Lung (tissue), 12 donors: ENCODE data around the gene RGS5. TPM values are rescaled to one million over a fixed set of nuclear protein-coding genes. Genes with fewer than 3 reads are reported as not detected.

Experiments used
- ATAC-seq: fragments of 200-7000 bp; cut with Tn5 transposase; one replicate; pipeline ENCODE4 v1.9.1; 2020; ENCODE audit warnings: moderate number of reproducible peaks; ENCODE audit not compliant: insufficient read depth, low FRiP score
- DNase-seq, 3 donors: peaks; one replicate each; pipeline ENCODE4 v3.0.0-alpha.2; 2013 to 2017
- H3K27ac ChIP-seq, 2 donors: one replicate each; pipeline ENCODE4 v1.5.1; 2013; ENCODE audit warnings: mild to moderate bottlenecking in 2 of 2, moderate library complexity in 2 of 2, control low read depth in 1 of 2, inconsistent platforms in 1 of 2, low read depth in 1 of 2, low read length in 1 of 2
- H3K27me3 ChIP-seq, 3 donors: one replicate each; pipeline ENCODE4 v1.5.1; 2013; ENCODE audit warnings: low read length in 2 of 3; ENCODE audit not compliant: control insufficient read depth in 3 of 3, insufficient read depth in 3 of 3
- H3K36me3 ChIP-seq, 4 donors: one replicate each; pipeline ENCODE4 v1.5.1; 2013; ENCODE audit warnings: low read length in 4 of 4, mild to moderate bottlenecking in 1 of 4, moderate library complexity in 1 of 4; ENCODE audit not compliant: control insufficient read depth in 4 of 4, insufficient read depth in 4 of 4
- H3K4me1 ChIP-seq, 5 donors: one replicate each; pipeline ENCODE4 v1.5.1; 2013; ENCODE audit warnings: low read length in 5 of 5, mild to moderate bottlenecking in 2 of 5, moderate library complexity in 1 of 5; ENCODE audit not compliant: control insufficient read depth in 5 of 5, insufficient read depth in 5 of 5
- H3K4me3 ChIP-seq: one replicate; pipeline ENCODE4 v1.5.1; 2013; ENCODE audit warnings: mild to moderate bottlenecking, control low read depth, moderate library complexity
- H3K9ac ChIP-seq, 2 donors: one replicate each; pipeline ENCODE4 v1.5.1; 2013; ENCODE audit warnings: low read length in 2 of 2, control low read depth in 1 of 2; ENCODE audit not compliant: insufficient read depth in 1 of 2
- H3K9me3 ChIP-seq, 4 donors: one replicate each; pipeline ENCODE4 v1.5.1; 2013; ENCODE audit warnings: low read length in 3 of 4, mild to moderate bottlenecking in 1 of 4, moderate library complexity in 1 of 4; ENCODE audit not compliant: control insufficient read depth in 4 of 4, insufficient read depth in 3 of 4
- CTCF ChIP-seq: IDR thresholded peaks from 2 replicates; pipeline ENCODE4 v1.5.1; 2012; ENCODE audit warnings: mild to moderate bottlenecking; ENCODE audit errors: control extremely low read depth, extremely low read depth
- WGBS, 2 donors: extraction: QIAGEN DNeasy Blood & Tissue Kit; methylation state at CpG; one replicate each; pipeline ENCODE4 v1.1.7; 2013; 5-methylcytosine and 5-hydroxymethylcytosine counted together
- polyA plus RNA-seq, 2 donors: library from polyadenylated mRNA; stranded (reverse); fragments of 200-250 nt; gene quantifications; one replicate each; pipeline ENCODE4 v1.2.1, GENCODE V29; 2013
- total RNA-seq, 2 donors: library from RNA; depleted of rRNA in 1 of 2; stranded (reverse); fragments of >200 nt in 1 of 2; gene quantifications; one replicate each; pipeline ENCODE4 v1.2.1, GENCODE V29; 2014 to 2021
- donor health status: control.
- donor health status: control.
- donor health status: Bipolar disorder and iron deficiency.
- donor health status: healthy.
- donor health status: DM: yes; HTN: yes; CAD: no.

RGS5 gene
- total and polyA plus RNA-seq, 4 donors = 10.3 to 77.2 (median 43.5) TPM

- no peak overlapping the region for H3K4me3 ChIP-seq
- no peaks in the 10 kb centered on the region for H3K36me3 ChIP-seq
- H3K27me3 ChIP-seq = no peaks in the 10 kb centered on the region
- no peak overlapping the region for H3K27ac ChIP-seq
- no peaks in the 10 kb centered on the region for H3K9me3 ChIP-seq
- ATAC-seq (no peak), DNase-seq (peak in 2 of 3 donors; percentile 9 to 25)
- no peaks in the 10 kb centered on the region for H3K4me1 ChIP-seq
- 74 to 81% methylated on average over 1 of the region's 1 CpG for WGBS, 2 donors
- H3K9ac ChIP-seq = no peak overlapping the region
- TF ChIP-seq CTCF = no peak
Observed at GRCh38 chr1:163130225-163130856, 72.4 kb downstream of the RGS5 start.

- ATAC-seq = no peak
Observed at GRCh38 chr1:163128282-163128681, 74.4 kb downstream of the RGS5 start.

GRCh38 chr1:163124812-163125211 is 77.9 kb downstream of the RGS5 start:
- no peak for TF ChIP-seq CTCF
- 78 to 82% methylated on average over 4 of the region's 4 CpGs for WGBS, 2 donors
- no peak for DNase-seq

More at GRCh38 chr1:163128282-163128681, 74.4 kb downstream of the RGS5 start:
- Histone ChIP-seq H3K9me3 (no peaks in the 10 kb centered on the region), H3K27me3 (no peaks in the 10 kb centered on the region), H3K4me3 (no peak overlapping the region), H3K27ac (no peak overlapping the region), H3K9ac (no peak overlapping the region), H3K4me1 (no peaks in the 10 kb centered on the region), H3K36me3 (no peaks in the 10 kb centered on the region)
- 88 to 92% methylated on average over 2 of the region's 2 CpGs for WGBS, 2 donors
- DNase-seq = no peak
- TF ChIP-seq CTCF = no peak

GRCh38 chr1:163120372-163120771 is 82.3 kb downstream of the RGS5 start:
- Histone ChIP-seq H3K27me3 (no peaks in the 10 kb centered on the region), H3K4me3 (no peak overlapping the region), H3K4me1 (no peaks in the 10 kb centered on the region), H3K36me3 (no peaks in the 10 kb centered on the region), H3K9me3 (no peaks in the 10 kb centered on the region), H3K27ac (no peak overlapping the region), H3K9ac (no peak overlapping the region)
- TF ChIP-seq CTCF = no peak
- DNase-seq = no peak
- WGBS, 2 donors = 34 to 65% methylated on average over 1 of the region's 1 CpG
- no peak for ATAC-seq

More at GRCh38 chr1:163124812-163125211, 77.9 kb downstream of the RGS5 start:
- no peak overlapping the region for H3K4me3 ChIP-seq
- no peaks in the 10 kb centered on the region for H3K36me3 ChIP-seq
- H3K27me3 ChIP-seq = no peaks in the 10 kb centered on the region
- H3K4me1 ChIP-seq = no peaks in the 10 kb centered on the region
- H3K9me3 ChIP-seq = no peaks in the 10 kb centered on the region
- ATAC-seq = no peak
- no peak overlapping the region for H3K9ac ChIP-seq
- no peak overlapping the region for H3K27ac ChIP-seq
